GM12878 (cell line): ENCODE measurements around the gene KRTAP10-11.

Experiments used
- ATF3 ChIP-seq: IDR thresholded peaks from 2 replicates; pipeline ENCODE4 v1.6.1; 2011; ENCODE audit warnings: low read depth, mild to moderate bottlenecking, low read length, moderate library complexity, borderline replicate concordance; ENCODE audit errors: extremely low read depth
- BRCA1 ChIP-seq: IDR thresholded peaks from 2 replicates; pipeline ENCODE4 v1.6.1; 2011; ENCODE audit warnings: low read depth, low read length, improper control_type of control experiment
- CEBPB ChIP-seq, 2 experiments: fragments of 150-350 bp in 1 of 2; IDR thresholded peaks; 2 replicates each; pipeline ENCODE4 v1.6.1; 2012 to 2014; ENCODE audit warnings: low read depth in 2 of 2, low read length in 2 of 2, borderline replicate concordance in 1 of 2, inconsistent platforms in 1 of 2
- EGR1 ChIP-seq, 2 experiments: IDR thresholded peaks; 1 replicate in 1 of 2; 2 replicates in 1 of 2; pipeline ENCODE4 v1.6.1; 2011 to 2012; ENCODE audit warnings: low read depth in 2 of 2, low read length in 2 of 2, borderline replicate concordance in 1 of 2, mild to moderate bottlenecking in 1 of 2, moderate library complexity in 1 of 2
- KAT2A ChIP-seq: conservative IDR thresholded peaks from 2 replicates; pipeline ENCODE4 v1.6.1; 2011; ENCODE audit warnings: low read depth, low read length; ENCODE audit not compliant: control insufficient read depth
- NFYB ChIP-seq: IDR thresholded peaks from 2 replicates; pipeline ENCODE4 v1.6.1; 2011; ENCODE audit warnings: low read depth, mild to moderate bottlenecking, low read length, improper control_type of control experiment, moderate library complexity; ENCODE audit not compliant: insufficient read depth
- POLR2A ChIP-seq: IDR thresholded peaks from 2 replicates; pipeline ENCODE4 v1.6.1; 2011; ENCODE audit warnings: low read depth, mild to moderate bottlenecking, low read length
- POLR2AphosphoS5 ChIP-seq: IDR thresholded peaks from 2 replicates; pipeline ENCODE4 v1.6.1; 2011; ENCODE audit warnings: mild to moderate bottlenecking, low read length, inconsistent platforms
- RBBP5 ChIP-seq: fragments of 200-600 bp; sonication (generic); conservative IDR thresholded peaks from 2 replicates; pipeline ENCODE4 v1.6.1; 2016
- YY1 ChIP-seq: IDR thresholded peaks from 2 replicates; pipeline ENCODE4 v1.6.1; 2011; ENCODE audit warnings: low read depth, mild to moderate bottlenecking, low read length
- TF ChIP-seq, protein P1 (sequence below), 3 experiments: IDR thresholded peaks in 2 of 3; conservative IDR thresholded peaks in 1 of 3; 2 replicates each; pipeline ENCODE4 v1.5.1; 2011; ENCODE audit warnings: low read depth in 3 of 3, low read length in 3 of 3, mild to moderate bottlenecking in 3 of 3, control low read depth in 2 of 3, moderate library complexity in 2 of 3, inconsistent platforms in 1 of 3, mixed read lengths in 1 of 3; ENCODE audit not compliant: control insufficient read depth in 2 of 3, insufficient read depth in 1 of 3; ENCODE audit errors: extremely low read depth in 1 of 3

GRCh38 chr21:44616591-44616926 is 29.7 kb upstream of the KRTAP10-11 start:
- TF ChIP-seq NFYB: no peak
- no peak for TF ChIP-seq BRCA1
- no peak for TF ChIP-seq POLR2A
- TF ChIP-seq, protein P1, sequence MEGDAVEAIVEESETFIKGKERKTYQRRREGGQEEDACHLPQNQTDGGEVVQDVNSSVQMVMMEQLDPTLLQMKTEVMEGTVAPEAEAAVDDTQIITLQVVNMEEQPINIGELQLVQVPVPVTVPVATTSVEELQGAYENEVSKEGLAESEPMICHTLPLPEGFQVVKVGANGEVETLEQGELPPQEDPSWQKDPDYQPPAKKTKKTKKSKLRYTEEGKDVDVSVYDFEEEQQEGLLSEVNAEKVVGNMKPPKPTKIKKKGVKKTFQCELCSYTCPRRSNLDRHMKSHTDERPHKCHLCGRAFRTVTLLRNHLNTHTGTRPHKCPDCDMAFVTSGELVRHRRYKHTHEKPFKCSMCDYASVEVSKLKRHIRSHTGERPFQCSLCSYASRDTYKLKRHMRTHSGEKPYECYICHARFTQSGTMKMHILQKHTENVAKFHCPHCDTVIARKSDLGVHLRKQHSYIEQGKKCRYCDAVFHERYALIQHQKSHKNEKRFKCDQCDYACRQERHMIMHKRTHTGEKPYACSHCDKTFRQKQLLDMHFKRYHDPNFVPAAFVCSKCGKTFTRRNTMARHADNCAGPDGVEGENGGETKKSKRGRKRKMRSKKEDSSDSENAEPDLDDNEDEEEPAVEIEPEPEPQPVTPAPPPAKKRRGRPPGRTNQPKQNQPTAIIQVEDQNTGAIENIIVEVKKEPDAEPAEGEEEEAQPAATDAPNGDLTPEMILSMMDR (IDR thresholded peaks at IDR 0.05 in 2 of 3, conservative IDR thresholded peaks at IDR 0.05 in 1 of 3; ENCODE audit: control insufficient read depth in 2 of 3, extremely low read depth in 1 of 3, insufficient read depth in 1 of 3, low read depth in 3 of 3, low read length in 3 of 3): no peak
- no peak for TF ChIP-seq KAT2A
- no peak for TF ChIP-seq EGR1 (IDR thresholded peaks at IDR 0.05; ENCODE audit: borderline replicate concordance in 1 of 2, low read depth in 2 of 2, low read length in 2 of 2)
- no peak for TF ChIP-seq YY1
- no peak for TF ChIP-seq CEBPB (IDR thresholded peaks at IDR 0.05; ENCODE audit: borderline replicate concordance in 1 of 2, low read depth in 2 of 2, low read length in 2 of 2)
- TF ChIP-seq ATF3: no peak
- TF ChIP-seq RBBP5: no peak
- TF ChIP-seq POLR2AphosphoS5: no peak
